GM12878 (cell line): ENCODE measurements around the gene SFXN2. TPM values are rescaled to one million over a fixed set of nuclear protein-coding genes. Genes with fewer than 3 reads are reported as not detected.

Source experiments
- ESRRA ChIP-seq: IDR thresholded peaks from 2 replicates; pipeline ENCODE4 v1.6.1; 2012; ENCODE audit warnings: mild to moderate bottlenecking, low read length, improper control_type of control experiment
- FOS ChIP-seq: IDR thresholded peaks from 3 replicates; pipeline ENCODE4 v1.6.1; 2011; ENCODE audit warnings: borderline replicate concordance; ENCODE audit not compliant: insufficient read length; ENCODE audit errors: extremely low read depth
- GATAD2B ChIP-seq: fragments of 450-650 bp; conservative IDR thresholded peaks from 2 replicates; pipeline ENCODE4 v1.6.1; 2017; ENCODE audit warnings: low read depth, mild to moderate bottlenecking, moderate library complexity
- HDGF ChIP-seq: fragments of 450-650 bp; IDR thresholded peaks from 2 replicates; pipeline ENCODE4 v1.6.1; 2016; ENCODE audit warnings: antibody characterized with exemption
- RAD21 ChIP-seq: IDR thresholded peaks from 2 replicates; pipeline ENCODE4 v1.6.1; 2011; ENCODE audit warnings: mild to moderate bottlenecking, low read depth, low read length, moderate library complexity; ENCODE audit not compliant: insufficient read depth
- RAD51 ChIP-seq: fragments of 450-650 bp; IDR thresholded peaks from 2 replicates; pipeline ENCODE4 v1.6.1; 2016; ENCODE audit warnings: moderate library complexity, mild to moderate bottlenecking, inconsistent platforms
- RB1 ChIP-seq: fragments of 450-650 bp; formaldehyde crosslinking; IDR thresholded peaks from 2 replicates; pipeline ENCODE4 v1.6.1; 2017; ENCODE audit warnings: mild to moderate bottlenecking, borderline replicate concordance
- SMARCA5 ChIP-seq: fragments of 450-650 bp; IDR thresholded peaks from 2 replicates; pipeline ENCODE4 v1.6.1; 2017; ENCODE audit warnings: mild to moderate bottlenecking
- SMC3 ChIP-seq: IDR thresholded peaks from 2 replicates; pipeline ENCODE4 v1.6.1; 2011; ENCODE audit warnings: low read length, improper control_type of control experiment, borderline replicate concordance
- TCF3 ChIP-seq: IDR thresholded peaks from 2 replicates; pipeline ENCODE4 v1.6.1; 2012; ENCODE audit warnings: low read depth, mild to moderate bottlenecking, low read length, borderline replicate concordance; ENCODE audit not compliant: insufficient read depth
- ZSCAN29 ChIP-seq: fragments of 450-650 bp; IDR thresholded peaks from 2 replicates; pipeline ENCODE4 v1.6.1; 2017; ENCODE audit warnings: mild to moderate bottlenecking, moderate library complexity
- polyA plus RNA-seq, 11 experiments: library from polyadenylated mRNA; depleted of rRNA in 4 of 11; unstranded in 6 of 11; stranded (reverse) in 5 of 11; fragments of >200 nt; fragmentation: Nextera tagmentation in 4 of 11; fragmentation: Illumina TruSeq in 1 of 11; extraction: Ambion mirVana in 4 of 11; extraction: Trizol in 1 of 11; gene quantifications; 1 replicate in 1 of 11; 2 replicates in 10 of 11; pipeline versions ENCODE4 v1.2.1 to v1.2.3, GENCODE V29; 2011 to 2016; ENCODE audit warnings: inconsistent platforms in 2 of 11, missing spikeins in 2 of 11, low read depth in 1 of 11
- total RNA-seq, 4 experiments: library from RNA; depleted of rRNA in 3 of 4; stranded (reverse); fragments of >200 nt in 3 of 4; fragmentation: Illumina TruSeq in 1 of 4; extraction: Trizol in 1 of 4; gene quantifications; 2 replicates each; pipeline versions ENCODE4 v1.2.1 to v1.2.3, GENCODE V29; 2013 to 2021
- TF ChIP-seq, protein P1 (sequence below): IDR thresholded peaks from 2 replicates; pipeline ENCODE4 v1.6.1; 2011; ENCODE audit warnings: low read depth, mild to moderate bottlenecking, low read length, moderate library complexity, borderline replicate concordance; ENCODE audit errors: extremely low read depth
- TF ChIP-seq, protein P2 (sequence below), 3 experiments: IDR thresholded peaks in 2 of 3; conservative IDR thresholded peaks in 1 of 3; 2 replicates each; pipeline ENCODE4 v1.5.1; 2011; ENCODE audit warnings: low read depth in 3 of 3, low read length in 3 of 3, mild to moderate bottlenecking in 3 of 3, control low read depth in 2 of 3, moderate library complexity in 2 of 3, inconsistent platforms in 1 of 3, mixed read lengths in 1 of 3; ENCODE audit not compliant: control insufficient read depth in 2 of 3, insufficient read depth in 1 of 3; ENCODE audit errors: extremely low read depth in 1 of 3

Gene SFXN2
- total and polyA plus RNA-seq, 10 of the 15 experiments (the other 5 are each of a cell fraction or from before 2014, with no cell fraction given): 8.8 to 22.5 (median 18.5) TPM

DNA sequence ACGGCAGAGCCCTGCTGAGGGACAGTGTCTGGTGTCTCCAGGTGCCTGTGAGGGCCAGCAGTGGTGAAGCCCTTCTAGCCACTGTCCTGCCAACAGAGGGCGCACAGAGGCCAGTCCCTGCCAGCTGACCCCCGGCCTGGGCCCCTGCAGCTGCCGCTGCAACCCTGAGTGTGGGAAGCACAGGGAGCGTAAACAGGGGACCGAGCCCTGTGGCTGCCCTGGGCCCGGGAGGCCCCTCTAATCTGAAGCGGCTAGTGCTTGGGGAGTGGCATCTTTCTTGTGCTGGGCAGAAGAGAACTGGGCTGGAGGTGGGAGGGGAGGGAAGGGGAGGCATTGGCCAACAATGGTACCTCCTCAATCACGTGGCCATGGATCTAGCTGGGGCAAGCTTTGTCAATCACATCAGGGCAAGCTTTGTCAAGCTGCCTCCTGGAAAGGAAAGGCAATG, 35.6 kb upstream of the SFXN2 start (continued):
- TF ChIP-seq RAD51 (peak; percentile 54; the same call in 1 of the 2 replicates), SMARCA5 (no peak), ESRRA (no peak), SMC3 (peak; percentile 50; the same call in 1 of the 2 replicates), FOS (no peak), RAD21 (peak; percentile 57), ZSCAN29 (no peak), GATAD2B (0 out of 2 replicates have a peak, but pooled peaks have one; percentile 43), RB1 (0 out of 2 replicates have a peak, but pooled peaks have one; percentile 74), TCF3 (0 out of 2 replicates have a peak, but pooled peaks have one; percentile 27), HDGF (peak; percentile 57; the same call in 1 of the 2 replicates)
- TF ChIP-seq, protein P1, sequence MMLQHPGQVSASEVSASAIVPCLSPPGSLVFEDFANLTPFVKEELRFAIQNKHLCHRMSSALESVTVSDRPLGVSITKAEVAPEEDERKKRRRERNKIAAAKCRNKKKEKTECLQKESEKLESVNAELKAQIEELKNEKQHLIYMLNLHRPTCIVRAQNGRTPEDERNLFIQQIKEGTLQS: no peak
- TF ChIP-seq, protein P2, sequence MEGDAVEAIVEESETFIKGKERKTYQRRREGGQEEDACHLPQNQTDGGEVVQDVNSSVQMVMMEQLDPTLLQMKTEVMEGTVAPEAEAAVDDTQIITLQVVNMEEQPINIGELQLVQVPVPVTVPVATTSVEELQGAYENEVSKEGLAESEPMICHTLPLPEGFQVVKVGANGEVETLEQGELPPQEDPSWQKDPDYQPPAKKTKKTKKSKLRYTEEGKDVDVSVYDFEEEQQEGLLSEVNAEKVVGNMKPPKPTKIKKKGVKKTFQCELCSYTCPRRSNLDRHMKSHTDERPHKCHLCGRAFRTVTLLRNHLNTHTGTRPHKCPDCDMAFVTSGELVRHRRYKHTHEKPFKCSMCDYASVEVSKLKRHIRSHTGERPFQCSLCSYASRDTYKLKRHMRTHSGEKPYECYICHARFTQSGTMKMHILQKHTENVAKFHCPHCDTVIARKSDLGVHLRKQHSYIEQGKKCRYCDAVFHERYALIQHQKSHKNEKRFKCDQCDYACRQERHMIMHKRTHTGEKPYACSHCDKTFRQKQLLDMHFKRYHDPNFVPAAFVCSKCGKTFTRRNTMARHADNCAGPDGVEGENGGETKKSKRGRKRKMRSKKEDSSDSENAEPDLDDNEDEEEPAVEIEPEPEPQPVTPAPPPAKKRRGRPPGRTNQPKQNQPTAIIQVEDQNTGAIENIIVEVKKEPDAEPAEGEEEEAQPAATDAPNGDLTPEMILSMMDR (IDR thresholded peaks at IDR 0.05 in 2 of 3, conservative IDR thresholded peaks at IDR 0.05 in 1 of 3; ENCODE audit: control insufficient read depth in 2 of 3, extremely low read depth in 1 of 3, insufficient read depth in 1 of 3, low read depth in 3 of 3, low read length in 3 of 3): peak; percentile 50 to 85 (median 74)
